Loucy (cell line): ENCODE measurements around the gene CAPN10.

Experiments used
- H2AFZ ChIP-seq: fragments of 200-600 bp; sonication (generic); 2 replicates; pipeline ENCODE4 v1.6.0; 2016; ENCODE audit warnings: antibody characterized with exemption, mild to moderate bottlenecking, low read length, moderate library complexity
- H3F3A ChIP-seq: fragments of 200-600 bp; 2 replicates; pipeline ENCODE4 v1.6.0; 2016; ENCODE audit warnings: antibody characterized with exemption, low read depth, mild to moderate bottlenecking
- H3K27me3 ChIP-seq: fragments of 200-600 bp; sonication (generic); 2 replicates; pipeline ENCODE4 v1.6.1; 2014; ENCODE audit warnings: low read length, mild to moderate bottlenecking; ENCODE audit not compliant: insufficient read depth, poor library complexity, severe bottlenecking
- H3K36me3 ChIP-seq: fragments of 200-600 bp; sonication (generic); 2 replicates; pipeline ENCODE4 v1.6.1; 2016; ENCODE audit warnings: low read length; ENCODE audit not compliant: insufficient read depth
- H3K4me1 ChIP-seq: fragments of 200-600 bp; sonication (generic); 2 replicates; pipeline ENCODE4 v1.5.1; 2014; ENCODE audit warnings: low read length, mild to moderate bottlenecking; ENCODE audit not compliant: insufficient read depth, poor library complexity, severe bottlenecking
- H3K4me2 ChIP-seq: fragments of 200-600 bp; sonication (generic); 2 replicates; pipeline ENCODE4 v1.6.0; 2014; ENCODE audit warnings: antibody characterized with exemption, low read length, low read depth, mild to moderate bottlenecking; ENCODE audit not compliant: poor library complexity, severe bottlenecking
- H3K4me3 ChIP-seq: fragments of 200-600 bp; sonication (generic); 2 replicates; pipeline ENCODE4 v1.5.1; 2014; ENCODE audit warnings: low read length, mild to moderate bottlenecking, mixed read lengths; ENCODE audit not compliant: poor library complexity, severe bottlenecking
- H3K79me2 ChIP-seq: fragments of 200-600 bp; sonication (generic); 2 replicates; pipeline ENCODE4 v1.6.1; 2014; ENCODE audit warnings: low read length; ENCODE audit not compliant: insufficient read depth
- H3K9ac ChIP-seq: fragments of 200-600 bp; sonication (generic); 2 replicates; pipeline ENCODE4 v1.6.0; 2014; ENCODE audit warnings: mild to moderate bottlenecking, low read depth, low read length, moderate library complexity; ENCODE audit not compliant: poor library complexity, severe bottlenecking
- H3K9me2 ChIP-seq: fragments of 200-600 bp; sonication (generic); replicated peaks from 2 replicates; pipeline ENCODE4 v1.6.1; 2016; ENCODE audit warnings: low read depth, low read length, mixed read lengths
- H3K9me3 ChIP-seq: fragments of 200-600 bp; sonication (generic); 2 replicates; pipeline ENCODE4 v1.6.1; 2014; ENCODE audit warnings: mild to moderate bottlenecking, antibody characterized with exemption, low read length, low read depth; ENCODE audit not compliant: insufficient read depth
- H4K20me1 ChIP-seq: fragments of 200-600 bp; sonication (generic); 2 replicates; pipeline ENCODE4 v1.6.0; 2014; ENCODE audit warnings: antibody characterized with exemption, low read length, mild to moderate bottlenecking; ENCODE audit not compliant: insufficient read depth, poor library complexity, severe bottlenecking
- CTCF ChIP-seq: fragments of 200-600 bp; sonication (generic); conservative IDR thresholded peaks from 2 replicates; pipeline ENCODE4 v1.5.1; 2014; ENCODE audit warnings: mild to moderate bottlenecking, antibody characterized with exemption, low read length
- EZH2phosphoT487 ChIP-seq: fragments of 200-600 bp; IDR thresholded peaks from 2 replicates; pipeline ENCODE4 v1.6.1; 2018; ENCODE audit warnings: antibody characterized with exemption, mild to moderate bottlenecking, moderate library complexity, borderline replicate concordance

CAPN10 gene

DNA sequence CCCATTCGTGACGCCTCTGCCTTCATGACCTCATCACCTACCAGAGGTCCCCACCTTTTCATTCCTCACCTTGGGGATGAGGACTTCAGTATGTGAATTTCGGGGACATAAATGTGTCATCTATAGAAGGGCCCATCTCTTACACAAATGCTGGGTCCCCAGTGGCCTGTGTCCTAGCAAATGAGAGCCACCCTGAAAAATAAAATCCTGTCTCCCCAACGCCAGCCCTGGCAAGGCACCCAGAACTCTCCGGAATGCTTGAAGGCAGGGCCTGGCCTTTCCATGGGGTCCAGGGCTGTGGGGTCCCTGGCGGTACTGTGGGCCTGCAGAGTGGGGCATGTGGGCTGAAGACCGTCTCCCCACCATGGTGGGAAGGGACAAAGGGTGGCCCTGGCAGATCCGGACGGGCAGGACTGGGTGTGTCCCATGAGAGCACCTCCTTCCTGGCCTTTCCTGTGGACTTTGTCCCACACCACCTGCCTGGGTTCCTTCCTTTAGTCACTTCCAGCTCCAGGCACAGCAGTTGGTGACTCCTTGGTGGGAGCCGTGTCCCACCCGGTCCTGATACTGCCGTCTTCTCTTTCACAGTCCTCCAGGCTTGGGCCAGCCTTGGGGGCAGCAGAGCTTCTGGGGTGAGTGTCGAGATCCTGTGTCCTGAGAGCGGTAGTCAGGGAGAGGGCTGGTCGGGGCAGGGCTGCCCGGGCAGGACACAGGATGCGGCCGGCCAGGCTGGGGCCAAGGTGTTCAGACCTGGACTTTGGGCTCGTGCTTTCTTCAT lies 18.6 kb downstream of the CAPN10 start:
- no peaks in the 10 kb centered on the region for H3K79me2 ChIP-seq
- no peak overlapping the region for H3K4me3 ChIP-seq
- no peaks in the 10 kb centered on the region for H3F3A ChIP-seq
- no peak overlapping the region for H2AFZ ChIP-seq
- no peaks in the 10 kb centered on the region for H3K9me3 ChIP-seq
- no peaks in the 10 kb centered on the region for H3K4me1 ChIP-seq
- no peaks in the 10 kb centered on the region for H3K36me3 ChIP-seq
- H4K20me1 ChIP-seq, result no peaks in the 10 kb centered on the region
- TF ChIP-seq EZH2phosphoT487 (no peak), CTCF (no peak)
- H3K9me2 ChIP-seq, result no peaks in the 10 kb centered on the region
- no peak overlapping the region for H3K9ac ChIP-seq
- no peaks in the 10 kb centered on the region for H3K27me3 ChIP-seq
- no peak overlapping the region for H3K4me2 ChIP-seq

GRCh38 chr2:240605867-240606743 lies 19.6 kb downstream of the CAPN10 start:
- no peak overlapping the region for H3K9ac ChIP-seq
- H3K9me2 ChIP-seq, result no peaks in the 10 kb centered on the region
- no peaks in the 10 kb centered on the region for H3K9me3 ChIP-seq
- H3K4me3 ChIP-seq, result no peak overlapping the region
- no peaks in the 10 kb centered on the region for H3K27me3 ChIP-seq
- H3K4me1 ChIP-seq, result no peaks in the 10 kb centered on the region
- H3K36me3 ChIP-seq, result no peaks in the 10 kb centered on the region
- TF ChIP-seq CTCF (no peak), EZH2phosphoT487 (no peak)
- H3F3A ChIP-seq, result no peaks in the 10 kb centered on the region
- no peaks in the 10 kb centered on the region for H3K79me2 ChIP-seq
- H4K20me1 ChIP-seq, result no peaks in the 10 kb centered on the region
- H3K4me2 ChIP-seq, result no peak overlapping the region
- no peak overlapping the region for H2AFZ ChIP-seq

GRCh38 chr2:240611601-240612210 lies 25.2 kb downstream of the CAPN10 start:
- peaks cover 18% of the 10 kb centered on the region for H3K4me1 ChIP-seq
- TF ChIP-seq EZH2phosphoT487 (no peak), CTCF (no peak)
- H3K27me3 ChIP-seq, result no peaks in the 10 kb centered on the region
- H3K9me3 ChIP-seq, result no peaks in the 10 kb centered on the region
- H3K4me3 ChIP-seq, result peak overlapping the region; percentile 11
- no peak overlapping the region for H2AFZ ChIP-seq
- no peaks in the 10 kb centered on the region for H4K20me1 ChIP-seq
- no peaks in the 10 kb centered on the region for H3K36me3 ChIP-seq
- H3K9me2 ChIP-seq, result no peaks in the 10 kb centered on the region
- peak overlapping the region; percentile 44 for H3K4me2 ChIP-seq
- H3K9ac ChIP-seq, result no peak overlapping the region
- H3K79me2 ChIP-seq, result no peaks in the 10 kb centered on the region
- H3F3A ChIP-seq, result no peaks in the 10 kb centered on the region
